Measurements from ENCODE around the gene C1orf116. TPM values are rescaled to one million over a fixed set of nuclear protein-coding genes. Genes with fewer than 3 reads are reported as not detected.

The C1orf116 gene
- polyA plus RNA-seq, 1 donor from 2014 or later = not detected

GRCh38 chr1:207051191-207051943, 18.8 kb upstream of the C1orf116 start, which contains the start of gene YOD1:
YOD1 (minus strand) TSS chr1:207051208; CDS start chr1:207051030, 178 bp downstream.
- H2AFZ ChIP-seq (ENCODE audit: low read depth, low read length) = peak within 1 kb of the TSS; percentile 98
- peaks cover 3% of the 10 kb centered on the region for H3F3A ChIP-seq (ENCODE audit: insufficient read depth, low read length, poor library complexity, severe bottlenecking)

GRCh38 chr1:207050480-207051190, 18.1 kb upstream of the C1orf116 start:
- no peaks in the 10 kb centered on the region for H3K9me3 ChIP-seq (ENCODE audit: low read length)
- TF ChIP-seq POLR2AphosphoS5 (IDR thresholded peaks at IDR 0.05) (peak; percentile 81), EP300 (conservative IDR thresholded peaks at IDR 0.05; ENCODE audit: poor library complexity, severe bottlenecking) (no peak), RAD21 (conservative IDR thresholded peaks at IDR 0.05) (no peak), SMC3 (conservative IDR thresholded peaks at IDR 0.05; ENCODE audit: poor library complexity) (peak; percentile 16), MXI1 (conservative IDR thresholded peaks at IDR 0.05; ENCODE audit: poor library complexity, severe bottlenecking) (peak; percentile 82), TAF1 (IDR thresholded peaks at IDR 0.05; ENCODE audit: low read depth) (peak; percentile 44)
- TF ChIP-seq, protein P1, sequence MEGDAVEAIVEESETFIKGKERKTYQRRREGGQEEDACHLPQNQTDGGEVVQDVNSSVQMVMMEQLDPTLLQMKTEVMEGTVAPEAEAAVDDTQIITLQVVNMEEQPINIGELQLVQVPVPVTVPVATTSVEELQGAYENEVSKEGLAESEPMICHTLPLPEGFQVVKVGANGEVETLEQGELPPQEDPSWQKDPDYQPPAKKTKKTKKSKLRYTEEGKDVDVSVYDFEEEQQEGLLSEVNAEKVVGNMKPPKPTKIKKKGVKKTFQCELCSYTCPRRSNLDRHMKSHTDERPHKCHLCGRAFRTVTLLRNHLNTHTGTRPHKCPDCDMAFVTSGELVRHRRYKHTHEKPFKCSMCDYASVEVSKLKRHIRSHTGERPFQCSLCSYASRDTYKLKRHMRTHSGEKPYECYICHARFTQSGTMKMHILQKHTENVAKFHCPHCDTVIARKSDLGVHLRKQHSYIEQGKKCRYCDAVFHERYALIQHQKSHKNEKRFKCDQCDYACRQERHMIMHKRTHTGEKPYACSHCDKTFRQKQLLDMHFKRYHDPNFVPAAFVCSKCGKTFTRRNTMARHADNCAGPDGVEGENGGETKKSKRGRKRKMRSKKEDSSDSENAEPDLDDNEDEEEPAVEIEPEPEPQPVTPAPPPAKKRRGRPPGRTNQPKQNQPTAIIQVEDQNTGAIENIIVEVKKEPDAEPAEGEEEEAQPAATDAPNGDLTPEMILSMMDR (IDR thresholded peaks at IDR 0.05; ENCODE audit: poor library complexity, severe bottlenecking) = no peak
- TF ChIP-seq, protein P2, sequence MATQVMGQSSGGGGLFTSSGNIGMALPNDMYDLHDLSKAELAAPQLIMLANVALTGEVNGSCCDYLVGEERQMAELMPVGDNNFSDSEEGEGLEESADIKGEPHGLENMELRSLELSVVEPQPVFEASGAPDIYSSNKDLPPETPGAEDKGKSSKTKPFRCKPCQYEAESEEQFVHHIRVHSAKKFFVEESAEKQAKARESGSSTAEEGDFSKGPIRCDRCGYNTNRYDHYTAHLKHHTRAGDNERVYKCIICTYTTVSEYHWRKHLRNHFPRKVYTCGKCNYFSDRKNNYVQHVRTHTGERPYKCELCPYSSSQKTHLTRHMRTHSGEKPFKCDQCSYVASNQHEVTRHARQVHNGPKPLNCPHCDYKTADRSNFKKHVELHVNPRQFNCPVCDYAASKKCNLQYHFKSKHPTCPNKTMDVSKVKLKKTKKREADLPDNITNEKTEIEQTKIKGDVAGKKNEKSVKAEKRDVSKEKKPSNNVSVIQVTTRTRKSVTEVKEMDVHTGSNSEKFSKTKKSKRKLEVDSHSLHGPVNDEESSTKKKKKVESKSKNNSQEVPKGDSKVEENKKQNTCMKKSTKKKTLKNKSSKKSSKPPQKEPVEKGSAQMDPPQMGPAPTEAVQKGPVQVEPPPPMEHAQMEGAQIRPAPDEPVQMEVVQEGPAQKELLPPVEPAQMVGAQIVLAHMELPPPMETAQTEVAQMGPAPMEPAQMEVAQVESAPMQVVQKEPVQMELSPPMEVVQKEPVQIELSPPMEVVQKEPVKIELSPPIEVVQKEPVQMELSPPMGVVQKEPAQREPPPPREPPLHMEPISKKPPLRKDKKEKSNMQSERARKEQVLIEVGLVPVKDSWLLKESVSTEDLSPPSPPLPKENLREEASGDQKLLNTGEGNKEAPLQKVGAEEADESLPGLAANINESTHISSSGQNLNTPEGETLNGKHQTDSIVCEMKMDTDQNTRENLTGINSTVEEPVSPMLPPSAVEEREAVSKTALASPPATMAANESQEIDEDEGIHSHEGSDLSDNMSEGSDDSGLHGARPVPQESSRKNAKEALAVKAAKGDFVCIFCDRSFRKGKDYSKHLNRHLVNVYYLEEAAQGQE (IDR thresholded peaks at IDR 0.05; ENCODE audit: borderline replicate concordance) = peak; percentile 73
- peaks cover 3% of the 10 kb centered on the region for H3F3A ChIP-seq (ENCODE audit: insufficient read depth, low read length, poor library complexity, severe bottlenecking)

More at GRCh38 chr1:207051191-207051943, 18.8 kb upstream of the C1orf116 start, which contains the start of gene YOD1:
- Histone ChIP-seq H4K20me1 (ENCODE audit: insufficient read depth) (no peaks in the 10 kb centered on the region), H3K9me3 (ENCODE audit: low read length) (no peaks in the 10 kb centered on the region), H3K4me3 (ENCODE audit: low read length) (peak within 1 kb of the TSS; percentile 89), H3K27me3 (ENCODE audit: insufficient read depth, low read depth, low read length) (no peaks in the 10 kb centered on the region), H3K9ac (ENCODE audit: low read length) (peak within 1 kb of the TSS; percentile 87), H3K27ac (ENCODE audit: low read length) (peak within 1 kb of the TSS; percentile 82), H3K4me2 (ENCODE audit: low read length) (peak within 1 kb of the TSS; percentile 84), H3K79me2 (replicated peaks; ENCODE audit: insufficient read depth, low read length) (peaks cover 33% of the 10 kb centered on the region), H3K36me3 (ENCODE audit: insufficient read depth, low read length) (peaks cover 6% of the 10 kb centered on the region), H3K9me2 (ENCODE audit: insufficient read depth, low read length) (no peaks in the 10 kb centered on the region)
- no peak for TF ChIP-seq POLR2AphosphoS5 (IDR thresholded peaks at IDR 0.05)
- no peak for TF ChIP-seq MXI1 (conservative IDR thresholded peaks at IDR 0.05; ENCODE audit: poor library complexity, severe bottlenecking)
- no peak for TF ChIP-seq EP300 (conservative IDR thresholded peaks at IDR 0.05; ENCODE audit: poor library complexity, severe bottlenecking)
- no peak for TF ChIP-seq EZH2 (IDR thresholded peaks at IDR 0.05; ENCODE audit: borderline replicate concordance, insufficient read depth, low read length, poor library complexity, severe bottlenecking)
- no peak for TF ChIP-seq TAF1 (IDR thresholded peaks at IDR 0.05; ENCODE audit: low read depth)
- no peak for TF ChIP-seq SMC3 (conservative IDR thresholded peaks at IDR 0.05; ENCODE audit: poor library complexity)

More at GRCh38 chr1:207050480-207051190, 18.1 kb upstream of the C1orf116 start:
- Histone ChIP-seq H3K9me2 (ENCODE audit: insufficient read depth, low read length) (no peaks in the 10 kb centered on the region), H3K27ac (ENCODE audit: low read length) (peak overlapping the region; percentile 82), H3K4me2 (ENCODE audit: low read length) (peak overlapping the region; percentile 84), H3K9ac (ENCODE audit: low read length) (peak overlapping the region; percentile 87), H3K36me3 (ENCODE audit: insufficient read depth, low read length) (peaks cover 6% of the 10 kb centered on the region), H3K27me3 (ENCODE audit: insufficient read depth, low read depth, low read length) (no peaks in the 10 kb centered on the region), H3K4me3 (ENCODE audit: low read length) (peak overlapping the region; percentile 89), H4K20me1 (ENCODE audit: insufficient read depth) (no peaks in the 10 kb centered on the region), H2AFZ (ENCODE audit: low read depth, low read length) (peak overlapping the region; percentile 98), H3K79me2 (replicated peaks; ENCODE audit: insufficient read depth, low read length) (peaks cover 38% of the 10 kb centered on the region)

Data from neural cell (in vitro differentiated cells).